Activated B cell treated with CpG ODN at 0.5 μM for 24 hours (primary cell): ENCODE measurements around the gene TBL1X. TPM values are rescaled to one million over a fixed set of nuclear protein-coding genes. Genes with fewer than 3 reads are reported as not detected.
"Not testable (repeated sequence)": the region's sequence is repeated elsewhere in the genome, so short reads cannot be mapped to it uniquely, and the experiment has no call there.

Experiments used
- ATAC-seq: fragments of 200-7000 bp; cut with Tn5 transposase; one replicate; pipeline ENCODE4 v1.10.0; 2021; ENCODE audit warnings: low read depth, mild to moderate bottlenecking, moderate library complexity
- CTCF ChIA-PET: fragments of 350-600 bp; sonication (Branson Sonifier 250); formaldehyde crosslinking; loops from one replicate; lab custom pipeline; 2021; ENCODE audit warnings: antibody characterized with exemption; lab: Charles Lee
- POLR2A ChIA-PET: fragments of 350-600 bp; sonication (Branson Sonifier 250); formaldehyde crosslinking; loops from one replicate; lab custom pipeline; 2021; ENCODE audit warnings: antibody characterized with exemption; lab: Charles Lee
- DNase-seq: peaks from one replicate; pipeline ENCODE4 v3.0.0; 2022
- H3K27ac Mint-ChIP-seq: one replicate; pipeline ENCODE4 v1.8.0; 2020; ENCODE audit warnings: mixed read lengths
- H3K27me3 Mint-ChIP-seq: one replicate; pipeline ENCODE4 v1.8.0; 2021; ENCODE audit warnings: mixed read lengths
- H3K36me3 Mint-ChIP-seq: one replicate; pipeline ENCODE4 v1.8.0; 2021; ENCODE audit warnings: low read depth, mixed read lengths
- H3K4me1 Mint-ChIP-seq: one replicate; pipeline ENCODE4 v1.8.0; 2021; ENCODE audit warnings: mixed read lengths
- H3K4me3 Mint-ChIP-seq: one replicate; pipeline ENCODE4 v1.8.0; 2020; ENCODE audit warnings: mild to moderate bottlenecking, mixed read lengths
- H3K9me3 Mint-ChIP-seq: one replicate; pipeline ENCODE4 v1.8.0; 2020; ENCODE audit warnings: mixed read lengths
- CTCF ChIP-seq: fragments of 200-600 bp; IDR thresholded peaks from one replicate; pipeline ENCODE4 v1.8.0; 2022; ENCODE audit warnings: antibody characterized with exemption, mild to moderate bottlenecking
- intact Hi-C: fragments of 100-400 bp; cut with micrococcal nuclease; formaldehyde crosslinking; loops from one replicate; pipeline ENCODE4 v1.15.1; 2024
- total RNA-seq: library from RNA; stranded (reverse); gene quantifications from 2 replicates; pipeline ENCODE4 v1.2.3, GENCODE V29; 2022

Gene TBL1X
- total RNA-seq, 1 donor from 2014 or later = 38.5 TPM

GRCh38 chrX:9532349-9532748 is 67.5 kb downstream of the TBL1X start:
- ChIA-PET POLR2A (no interaction called here), CTCF (no interaction called here)
- Mint-ChIP-seq H3K9me3 (no peaks in the 10 kb centered on the region), H3K4me1 (peaks cover 61% of the 10 kb centered on the region), H3K27ac (no peak overlapping the region), H3K27me3 (no peaks in the 10 kb centered on the region), H3K4me3 (no peak overlapping the region), H3K36me3 (peaks cover 3% of the 10 kb centered on the region)
- intact Hi-C loops = loop anchor here (5.0 kb wide), 2 partner anchors 145 to 190 kb away; no protein-coding TSS in a partner anchor
- DNase-seq = no peak
- ATAC-seq = no peak
- TF ChIP-seq CTCF = no peak

- Mint-ChIP-seq H3K9me3 (no peaks in the 10 kb centered on the region), H3K27me3 (no peaks in the 10 kb centered on the region), H3K36me3 (peaks cover 4% of the 10 kb centered on the region), H3K4me1 (peaks cover 61% of the 10 kb centered on the region), H3K27ac (peak overlapping the region; percentile 24), H3K4me3 (no peak overlapping the region)
- POLR2A ChIA-PET = no interaction called here
- intact Hi-C loops = loop anchor here (5.0 kb wide), 2 partner anchors 144 to 191 kb away; no protein-coding TSS in a partner anchor
- DNase-seq (no peak), ATAC-seq (no peak)
- TF ChIP-seq CTCF = no peak
- CTCF ChIA-PET = no interaction called here
Observed at GRCh38 chrX:9533611-9534010, 68.8 kb downstream of the TBL1X start.

GRCh38 chrX:9534686-9535085 is 69.8 kb downstream of the TBL1X start:
- H3K9me3 Mint-ChIP-seq = no peaks in the 10 kb centered on the region
- ChIA-PET CTCF (no interaction called here), POLR2A (no interaction called here)
- TF ChIP-seq CTCF = no peak
- peaks cover 6% of the 10 kb centered on the region for H3K36me3 Mint-ChIP-seq
- DNase-seq (no peak), ATAC-seq (no peak)
- no peak overlapping the region for H3K4me3 Mint-ChIP-seq
- peaks cover 60% of the 10 kb centered on the region for H3K4me1 Mint-ChIP-seq
- intact Hi-C loops = loop anchor here (5.0 kb wide), 2 partner anchors 143 to 192 kb away; no protein-coding TSS in a partner anchor
- H3K27me3 Mint-ChIP-seq = no peaks in the 10 kb centered on the region
- no peak overlapping the region for H3K27ac Mint-ChIP-seq

GRCh38 chrX:9535101-9535500 is 70.2 kb downstream of the TBL1X start:
- no peak overlapping the region for H3K4me3 Mint-ChIP-seq
- no peaks in the 10 kb centered on the region for H3K27me3 Mint-ChIP-seq
- TF ChIP-seq CTCF = no peak
- ChIA-PET CTCF (no interaction called here), POLR2A (no interaction called here)
- peaks cover 7% of the 10 kb centered on the region for H3K36me3 Mint-ChIP-seq
- intact Hi-C loops = no loop called here
- no peak overlapping the region for H3K27ac Mint-ChIP-seq
- DNase-seq (no peak), ATAC-seq (no peak)
- no peaks in the 10 kb centered on the region for H3K9me3 Mint-ChIP-seq
- peaks cover 60% of the 10 kb centered on the region for H3K4me1 Mint-ChIP-seq

- H3K9me3 Mint-ChIP-seq, DNase-seq, intact Hi-C loops, ATAC-seq, POLR2A ChIA-PET, H3K4me3 Mint-ChIP-seq, H3K27ac Mint-ChIP-seq, H3K36me3 Mint-ChIP-seq, CTCF ChIA-PET, H3K27me3 Mint-ChIP-seq: not testable (repeated sequence)
- H3K4me1 Mint-ChIP-seq = peaks cover 53% of the 10 kb centered on the region
Observed at GRCh38 chrX:9536156-9536555, 71.3 kb downstream of the TBL1X start.

GRCh38 chrX:9537781-9538180 is 72.9 kb downstream of the TBL1X start:
- Mint-ChIP-seq H3K36me3 (peaks cover 12% of the 10 kb centered on the region), H3K4me1 (peaks cover 46% of the 10 kb centered on the region), H3K9me3 (no peaks in the 10 kb centered on the region), H3K27me3 (no peaks in the 10 kb centered on the region), H3K4me3 (no peak overlapping the region), H3K27ac (no peak overlapping the region)
- TF ChIP-seq CTCF = no peak
- POLR2A ChIA-PET = no interaction called here
- ATAC-seq (no peak), DNase-seq (no peak)
- intact Hi-C loops = no loop called here
- CTCF ChIA-PET = no interaction called here
